T-helper 2 cell treated with Interferon-gamma antibody and Interleukin-4, amounts not matched to agents 5 μg/mL and 100 μg/mL, for 36 hours (primary cell): Measurements from ENCODE around the gene C9orf153.
A peak's percentile ranks its signal among the peaks of the same experiment; 100 is the strongest.

ENCODE experiments used
- DNase-seq: peaks from one replicate; pipeline ENCODE4 v3.0.0; 2021; ENCODE audit warnings: low spot score
- H3K27ac Mint-ChIP-seq: one replicate; pipeline ENCODE4 v1.8.0; 2021; ENCODE audit warnings: mild to moderate bottlenecking, mixed read lengths
- H3K27me3 Mint-ChIP-seq: one replicate; pipeline ENCODE4 v1.8.0; 2021; ENCODE audit warnings: low read depth, mixed read lengths
- H3K36me3 Mint-ChIP-seq: one replicate; pipeline ENCODE4 v1.8.0; 2021; ENCODE audit warnings: low read depth, mixed read lengths
- H3K4me1 Mint-ChIP-seq: one replicate; pipeline ENCODE4 v1.8.0; 2021; ENCODE audit warnings: low read depth, mixed read lengths
- H3K4me3 Mint-ChIP-seq: one replicate; pipeline ENCODE4 v1.8.0; 2022; ENCODE audit warnings: mild to moderate bottlenecking, moderate library complexity, mixed read lengths
- H3K9me3 Mint-ChIP-seq: one replicate; pipeline ENCODE4 v1.8.0; 2021; ENCODE audit warnings: mixed read lengths

Gene C9orf153

DNA sequence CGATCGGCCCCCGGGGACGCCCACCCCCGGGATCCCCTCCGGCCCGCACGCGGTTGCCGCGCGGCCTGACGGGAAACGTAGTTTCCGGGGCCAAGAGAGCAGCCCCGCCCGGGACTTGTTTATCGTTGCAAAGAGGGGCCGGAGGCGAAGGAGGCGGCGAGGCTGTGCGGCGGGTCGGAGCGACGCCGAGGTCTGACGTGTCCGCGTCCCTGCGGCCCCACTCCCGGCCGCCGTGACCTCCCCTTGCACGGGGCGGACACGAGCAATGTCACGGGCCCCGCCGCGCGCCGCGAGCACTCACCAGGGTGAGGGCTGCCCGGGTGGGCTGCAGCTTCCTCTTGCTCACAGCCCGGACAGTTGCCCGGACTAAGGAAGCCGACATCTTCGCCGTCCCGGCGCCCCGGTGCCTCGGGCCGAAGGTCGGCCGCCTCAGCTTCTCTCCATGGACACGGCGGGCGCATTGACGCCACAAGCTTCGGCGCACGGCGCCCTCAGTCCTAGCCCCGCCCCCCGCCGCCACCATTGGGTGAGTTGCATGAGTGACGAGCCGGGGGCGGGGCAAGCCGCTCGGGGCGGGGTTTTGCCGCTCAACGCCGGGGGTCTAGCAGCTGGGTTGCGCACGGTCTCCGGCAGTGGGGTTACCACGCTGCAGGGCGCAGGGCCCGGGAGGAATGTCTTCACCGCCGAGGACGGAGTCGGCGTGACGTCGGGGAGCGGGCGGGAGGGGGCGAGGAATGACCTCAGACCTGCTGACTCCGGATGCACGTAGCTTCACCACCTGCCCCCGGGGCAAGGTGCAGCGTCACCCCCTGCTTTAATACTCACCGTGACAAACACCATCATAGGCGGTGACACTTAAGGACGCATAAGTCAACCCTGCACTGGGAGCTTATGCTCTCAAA lies 22.9 kb upstream of the C9orf153 start, which contains the start of gene ISCA1:
Gene ISCA1 (minus strand): TSS at position 462 of the 902 bp plus-strand sequence. CDS start 80 bp downstream, at position 382.
- Mint-ChIP-seq H3K4me3 (peak within 1 kb of the TSS; percentile 89), H3K27me3 (no peaks in the 10 kb centered on the region), H3K4me1 (peaks cover 35% of the 10 kb centered on the region), H3K36me3 (peaks cover 18% of the 10 kb centered on the region), H3K9me3 (no peaks in the 10 kb centered on the region), H3K27ac (peak within 1 kb of the TSS; percentile 98)
- DNase-seq, result peak; percentile 93

DNA sequence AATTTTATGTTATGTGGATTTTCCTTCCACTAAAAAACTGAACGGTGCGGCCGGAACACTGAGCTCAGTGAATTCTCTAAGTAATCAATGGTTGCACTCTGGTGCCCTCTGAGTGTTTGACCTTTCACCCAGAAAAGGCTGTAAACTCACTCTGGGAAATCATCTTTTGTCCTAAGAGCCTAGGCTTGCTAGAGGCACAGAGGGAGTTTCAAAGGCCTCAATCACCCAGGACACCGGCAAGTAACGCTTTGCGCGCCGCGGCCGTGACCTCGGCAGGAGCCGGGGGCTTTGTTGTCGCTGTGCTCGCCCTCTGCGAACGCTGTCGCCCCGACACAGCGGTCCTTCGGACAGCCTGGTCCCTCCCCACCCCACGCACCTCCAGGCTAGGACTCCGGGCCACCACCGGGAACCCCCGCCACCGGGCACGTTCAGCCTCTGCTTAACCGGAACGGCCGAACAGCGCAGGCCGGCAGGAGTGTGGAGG lies 22.2 kb upstream of the C9orf153 start:
- Mint-ChIP-seq H3K9me3 (no peaks in the 10 kb centered on the region), H3K4me3 (peak overlapping the region; percentile 89), H3K4me1 (peaks cover 37% of the 10 kb centered on the region), H3K36me3 (peaks cover 15% of the 10 kb centered on the region), H3K27me3 (no peaks in the 10 kb centered on the region), H3K27ac (peak overlapping the region; percentile 85)
- no peak for DNase-seq

DNA sequence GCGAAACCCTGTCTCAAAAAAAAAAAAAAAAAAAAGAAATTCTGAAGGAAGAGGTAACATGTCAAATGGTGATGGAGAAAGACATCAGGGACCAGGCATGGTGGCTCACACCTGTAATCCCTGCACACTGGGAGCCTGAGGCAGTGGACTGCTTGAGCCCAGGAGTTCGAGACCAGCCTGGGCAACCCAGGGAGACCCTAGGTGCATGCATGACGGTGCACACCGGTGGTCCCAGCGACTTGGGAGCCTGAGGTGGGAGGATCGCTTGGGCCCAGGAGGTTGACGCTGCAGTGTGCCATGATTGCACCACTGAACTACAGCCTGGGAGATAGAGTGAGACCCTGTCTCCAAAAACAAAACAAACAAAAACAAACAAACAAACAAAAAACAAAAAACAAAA lies 21.1 kb upstream of the C9orf153 start:
- no peak overlapping the region for H3K27ac Mint-ChIP-seq

DNA sequence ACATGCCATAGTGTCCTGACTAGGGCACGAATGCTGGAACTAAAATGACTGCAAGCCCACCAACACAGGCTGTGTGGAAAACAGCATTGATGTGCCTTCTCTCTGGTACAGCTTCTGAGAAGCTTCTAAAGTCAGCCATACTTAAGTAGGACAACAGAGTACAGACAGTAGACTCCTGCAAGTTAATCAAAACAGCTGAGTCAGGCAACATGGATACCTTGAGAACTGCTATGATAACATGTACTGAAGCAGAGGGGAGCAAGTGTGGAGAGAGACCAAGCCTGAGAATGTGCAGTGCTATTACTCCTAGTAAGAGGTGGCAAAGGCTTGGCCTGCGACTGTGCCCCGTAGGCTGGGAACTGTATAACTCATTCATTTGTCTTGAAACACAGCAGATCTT lies 20.4 kb upstream of the C9orf153 start:
- H3K9me3 Mint-ChIP-seq, result no peaks in the 10 kb centered on the region
- H3K27ac Mint-ChIP-seq, result no peak overlapping the region
- H3K4me3 Mint-ChIP-seq, result peak overlapping the region; percentile 57
- H3K36me3 Mint-ChIP-seq, result peaks cover 15% of the 10 kb centered on the region
- no peaks in the 10 kb centered on the region for H3K27me3 Mint-ChIP-seq
- DNase-seq, result no peak
- H3K4me1 Mint-ChIP-seq, result peaks cover 37% of the 10 kb centered on the region

More for the DNA sequence above, 21.1 kb upstream of the C9orf153 start:
- peaks cover 15% of the 10 kb centered on the region for H3K36me3 Mint-ChIP-seq
- H3K27me3 Mint-ChIP-seq, result no peaks in the 10 kb centered on the region
- DNase-seq, result no peak
- peaks cover 37% of the 10 kb centered on the region for H3K4me1 Mint-ChIP-seq
- peak overlapping the region; percentile 89 for H3K4me3 Mint-ChIP-seq
- no peaks in the 10 kb centered on the region for H3K9me3 Mint-ChIP-seq

DNA sequence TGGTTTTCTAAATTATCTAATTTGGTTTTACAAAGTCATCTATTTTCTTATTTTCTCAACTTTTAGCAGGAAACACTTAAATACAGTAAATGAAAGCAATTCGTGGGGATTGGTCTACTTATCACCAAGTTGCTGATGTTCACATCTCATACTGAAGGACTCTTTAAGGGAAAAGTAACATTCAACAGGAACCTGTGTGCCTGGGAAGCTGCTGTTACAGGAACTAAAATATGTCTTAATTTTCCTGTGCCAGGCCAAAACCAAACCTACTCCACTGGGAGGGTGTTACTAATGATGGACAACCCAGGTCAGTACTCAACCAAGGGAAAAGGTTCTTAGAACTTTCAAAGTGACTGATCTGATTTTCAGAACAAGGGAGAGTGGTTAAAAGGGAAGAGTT lies 17.6 kb upstream of the C9orf153 start:
- H3K4me1 Mint-ChIP-seq, result peaks cover 29% of the 10 kb centered on the region
- peaks cover 20% of the 10 kb centered on the region for H3K36me3 Mint-ChIP-seq
- no peak overlapping the region for H3K4me3 Mint-ChIP-seq
- no peak overlapping the region for H3K27ac Mint-ChIP-seq
- DNase-seq, result no peak
- no peaks in the 10 kb centered on the region for H3K27me3 Mint-ChIP-seq
- H3K9me3 Mint-ChIP-seq, result no peaks in the 10 kb centered on the region

DNA sequence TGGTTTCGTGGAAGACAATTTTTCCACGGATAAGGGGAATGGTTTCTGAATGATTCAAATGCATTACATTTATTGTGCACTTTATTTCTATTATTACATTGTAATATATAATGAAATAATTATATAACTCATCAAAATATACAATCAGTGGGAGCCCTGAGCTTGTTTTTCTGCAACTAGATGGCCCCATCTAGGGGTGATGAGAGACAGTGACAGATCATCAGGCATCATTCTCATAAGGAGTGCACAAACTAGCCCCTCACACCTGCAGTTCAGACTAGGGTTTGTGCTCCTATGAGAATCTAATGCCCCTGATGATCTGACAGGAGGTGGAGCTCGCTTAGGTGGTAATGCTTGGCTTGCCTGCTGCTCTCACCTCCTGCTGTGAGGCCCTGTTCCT lies 16.5 kb upstream of the C9orf153 start:
- no peak overlapping the region for H3K4me3 Mint-ChIP-seq
- H3K27ac Mint-ChIP-seq, result no peak overlapping the region
- peaks cover 27% of the 10 kb centered on the region for H3K36me3 Mint-ChIP-seq
- no peaks in the 10 kb centered on the region for H3K27me3 Mint-ChIP-seq
- H3K4me1 Mint-ChIP-seq, result peaks cover 23% of the 10 kb centered on the region
- no peaks in the 10 kb centered on the region for H3K9me3 Mint-ChIP-seq
- no peak for DNase-seq

DNA sequence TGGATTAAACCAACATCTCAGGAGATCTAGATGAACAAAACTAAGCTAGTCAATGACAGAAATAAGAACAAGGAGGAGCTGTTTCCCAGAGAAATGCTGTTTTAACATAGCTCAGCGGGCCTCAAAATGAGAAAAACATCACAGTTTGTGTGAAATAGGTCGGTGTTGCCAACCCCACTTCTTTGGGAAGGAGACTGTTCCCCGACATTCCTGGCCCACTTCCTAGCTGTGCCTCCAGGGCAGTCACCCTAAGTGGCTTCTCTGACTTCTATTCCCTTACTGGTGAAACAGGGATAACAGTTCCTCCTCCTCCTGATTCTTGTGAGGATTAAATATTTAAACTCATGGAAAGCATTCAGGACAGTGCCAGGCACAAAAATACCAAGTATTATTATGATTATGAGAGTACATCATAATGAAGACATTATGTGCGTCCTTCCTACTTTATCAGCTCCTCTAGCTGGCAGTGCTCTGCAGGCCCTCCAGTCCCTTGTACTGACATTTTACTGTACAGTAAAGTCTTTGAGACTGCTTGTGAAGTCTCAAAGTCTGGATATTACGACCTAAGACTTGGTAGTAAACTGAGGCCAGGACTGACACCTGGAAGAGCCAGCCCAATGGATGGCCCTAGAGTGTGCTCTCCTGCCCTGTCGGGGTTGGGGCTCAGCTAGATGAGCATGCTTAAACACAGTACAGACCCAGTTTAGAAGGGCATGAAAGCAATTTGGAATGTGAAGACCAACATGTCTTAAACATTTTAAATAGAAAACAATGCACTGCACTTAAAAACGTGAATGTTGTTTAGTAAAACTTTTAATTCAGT lies 15.6 kb upstream of the C9orf153 start:
- Mint-ChIP-seq H3K27ac (no peak overlapping the region), H3K27me3 (no peaks in the 10 kb centered on the region), H3K9me3 (no peaks in the 10 kb centered on the region), H3K36me3 (peaks cover 27% of the 10 kb centered on the region), H3K4me3 (no peak overlapping the region), H3K4me1 (peaks cover 18% of the 10 kb centered on the region)
- DNase-seq, result no peak

DNA sequence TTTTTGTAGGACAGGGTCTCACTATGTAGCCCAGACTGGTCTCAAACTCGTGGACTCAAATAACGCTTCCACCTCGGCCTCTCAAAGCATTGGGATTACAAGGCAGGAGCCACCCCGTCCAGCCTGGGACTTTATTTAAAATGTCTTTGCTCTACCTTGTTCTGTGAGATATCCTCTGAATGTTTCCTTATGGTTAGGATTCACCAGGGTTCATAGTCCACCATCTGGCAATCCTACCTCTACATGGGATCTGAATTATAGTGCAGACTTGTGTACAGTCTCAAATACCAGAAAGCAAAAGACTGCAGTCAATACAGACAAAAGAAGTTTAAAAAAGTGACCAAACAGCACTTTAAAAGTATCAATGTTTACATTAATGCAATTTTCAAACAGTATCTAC lies 12.8 kb upstream of the C9orf153 start:
- H3K4me3 Mint-ChIP-seq, result no peak overlapping the region
- H3K36me3 Mint-ChIP-seq, result peaks cover 25% of the 10 kb centered on the region
- peaks cover 7% of the 10 kb centered on the region for H3K4me1 Mint-ChIP-seq

DNA sequence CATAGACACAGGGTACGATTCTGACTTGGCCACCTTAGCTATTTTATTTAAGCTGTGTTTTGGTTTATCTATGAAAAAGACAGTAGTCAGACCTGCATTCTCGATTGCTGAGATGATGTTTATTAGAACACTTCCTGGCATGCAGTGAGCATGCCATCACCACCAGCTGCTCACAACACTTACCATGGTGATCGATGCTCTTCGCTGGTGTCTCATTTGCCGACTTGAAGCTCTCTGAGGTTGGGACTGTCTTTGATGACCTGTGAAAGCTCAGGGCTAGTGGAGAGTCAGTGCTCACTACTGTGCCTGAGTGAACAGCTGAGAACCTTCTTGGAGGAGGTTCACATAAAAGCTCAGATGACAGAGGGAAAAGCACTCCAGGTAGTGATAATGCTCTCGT lies 4.4 kb upstream of the C9orf153 start:
- Mint-ChIP-seq H3K27me3 (no peaks in the 10 kb centered on the region), H3K4me1 (peaks cover 3% of the 10 kb centered on the region), H3K9me3 (no peaks in the 10 kb centered on the region), H3K4me3 (no peak overlapping the region), H3K27ac (no peak overlapping the region), H3K36me3 (peaks cover 13% of the 10 kb centered on the region)
- no peak for DNase-seq

More for the DNA sequence above, 12.8 kb upstream of the C9orf153 start:
- Mint-ChIP-seq H3K9me3 (no peaks in the 10 kb centered on the region), H3K27ac (no peak overlapping the region), H3K27me3 (no peaks in the 10 kb centered on the region)
- DNase-seq, result no peak

DNA sequence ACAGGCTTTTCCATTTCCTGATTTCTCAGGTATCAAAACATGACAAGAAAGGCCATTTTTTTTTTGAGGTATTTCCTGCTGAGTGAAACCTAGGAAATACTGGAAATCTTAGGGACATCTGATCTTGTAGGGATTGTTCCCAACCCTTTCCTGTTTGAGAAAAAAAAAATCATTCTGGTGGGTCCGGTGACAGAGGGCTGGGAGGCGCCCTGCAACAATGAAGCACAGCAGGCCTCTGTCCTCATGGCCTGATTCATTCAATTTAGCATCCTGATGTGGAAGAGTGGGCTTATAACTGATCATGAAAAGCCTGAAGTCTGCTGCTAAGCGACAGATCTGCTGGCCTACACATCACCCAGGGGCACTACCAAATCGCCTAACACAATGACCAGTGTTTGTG lies 3.0 kb upstream of the C9orf153 start:
- Mint-ChIP-seq H3K9me3 (no peaks in the 10 kb centered on the region), H3K4me1 (peaks cover 3% of the 10 kb centered on the region), H3K36me3 (peaks cover 11% of the 10 kb centered on the region), H3K27me3 (no peaks in the 10 kb centered on the region), H3K27ac (no peak overlapping the region), H3K4me3 (no peak overlapping the region)
- no peak for DNase-seq

DNA sequence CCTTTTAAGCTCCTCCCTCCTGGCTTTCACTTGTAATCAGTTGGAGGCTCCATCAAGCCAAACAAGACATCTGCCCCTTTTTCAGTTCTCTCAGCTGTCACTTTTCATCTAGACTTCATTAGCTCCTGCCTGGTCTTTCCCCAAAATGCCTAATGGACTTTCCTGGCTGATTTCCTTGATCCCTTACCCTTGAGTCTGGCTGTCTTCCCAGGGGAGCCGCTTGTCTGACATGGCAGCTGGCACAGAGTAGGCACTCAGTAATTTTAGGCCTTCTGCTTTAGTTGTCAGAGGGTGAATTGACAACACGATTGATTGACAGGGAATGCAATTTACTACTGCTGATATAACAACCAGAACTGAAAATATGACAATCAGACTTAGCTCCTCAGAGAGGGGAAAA lies 2.1 kb downstream of the C9orf153 start:
- Mint-ChIP-seq H3K4me1 (peaks cover 2% of the 10 kb centered on the region), H3K27me3 (no peaks in the 10 kb centered on the region), H3K9me3 (peaks cover 14% of the 10 kb centered on the region), H3K4me3 (no peak overlapping the region), H3K27ac (no peak overlapping the region), H3K36me3 (peaks cover 3% of the 10 kb centered on the region)
- no peak for DNase-seq

DNA sequence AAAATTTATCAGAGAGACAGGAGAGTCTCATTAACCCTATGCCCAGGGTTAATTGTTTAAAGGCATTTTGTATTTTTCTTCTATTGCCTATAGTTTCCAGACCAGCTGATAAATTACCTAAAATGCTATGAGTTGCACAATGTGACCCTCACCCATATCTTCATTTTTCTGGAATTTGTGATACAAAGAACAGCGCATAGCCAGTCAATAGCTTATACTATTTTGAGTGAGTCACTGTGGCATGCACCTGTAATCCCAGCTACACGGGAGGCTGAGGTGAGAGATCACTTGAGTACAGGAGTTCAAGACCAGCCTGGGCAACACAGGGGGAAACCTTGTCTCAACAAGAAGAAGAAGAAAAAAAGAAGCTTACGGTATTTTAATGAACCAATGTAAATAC lies 2.8 kb downstream of the C9orf153 start:
- no peak overlapping the region for H3K4me3 Mint-ChIP-seq
- no peak for DNase-seq
- no peaks in the 10 kb centered on the region for H3K36me3 Mint-ChIP-seq
- H3K9me3 Mint-ChIP-seq, result peaks cover 14% of the 10 kb centered on the region
- H3K27me3 Mint-ChIP-seq, result no peaks in the 10 kb centered on the region
- H3K4me1 Mint-ChIP-seq, result peaks cover 2% of the 10 kb centered on the region
- no peak overlapping the region for H3K27ac Mint-ChIP-seq

DNA sequence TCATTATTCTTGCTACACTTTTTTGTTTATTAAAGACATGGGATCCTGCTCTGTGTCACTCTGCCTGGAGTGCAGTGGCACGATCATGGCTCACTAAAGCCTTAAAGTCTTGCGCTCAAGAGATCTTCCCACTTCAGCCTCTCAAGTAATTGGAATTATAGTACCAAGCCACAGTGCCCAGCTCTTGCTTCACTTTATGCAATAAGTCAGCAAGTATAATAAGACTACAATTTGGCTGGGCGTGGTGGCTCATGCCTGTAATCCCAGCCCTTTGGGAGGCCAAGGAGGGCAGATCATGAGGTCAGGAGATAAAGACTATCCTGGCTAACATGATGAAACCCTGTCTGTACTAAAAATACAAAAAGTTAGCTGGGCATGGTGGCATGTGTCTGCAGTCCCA lies 5.9 kb downstream of the C9orf153 start:
- no peak overlapping the region for H3K4me3 Mint-ChIP-seq
- H3K27ac Mint-ChIP-seq, result no peak overlapping the region
- peaks cover 2% of the 10 kb centered on the region for H3K4me1 Mint-ChIP-seq
- peaks cover 14% of the 10 kb centered on the region for H3K9me3 Mint-ChIP-seq
- no peaks in the 10 kb centered on the region for H3K36me3 Mint-ChIP-seq
- no peak for DNase-seq
- no peaks in the 10 kb centered on the region for H3K27me3 Mint-ChIP-seq

DNA sequence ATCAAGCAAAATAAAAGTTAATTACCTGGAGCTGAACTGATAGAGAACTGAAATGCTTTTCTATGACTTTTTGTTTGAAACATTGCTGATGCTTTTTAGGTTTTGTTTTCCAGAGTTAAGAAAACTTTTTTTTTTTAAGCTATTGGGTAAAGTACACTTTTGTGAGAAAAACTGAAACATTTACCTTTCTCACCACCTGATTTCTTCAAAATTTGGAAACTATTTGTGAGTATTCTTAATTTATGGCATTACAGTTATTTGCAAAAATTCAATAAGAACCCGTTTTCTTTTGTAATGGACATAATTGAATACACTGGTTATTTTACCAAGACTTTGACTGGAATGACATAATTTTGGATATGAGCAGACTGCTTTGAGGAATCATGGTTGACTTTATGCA lies 6.6 kb downstream of the C9orf153 start:
- no peak for DNase-seq
- no peaks in the 10 kb centered on the region for H3K36me3 Mint-ChIP-seq
- H3K27me3 Mint-ChIP-seq, result no peaks in the 10 kb centered on the region

More for the DNA sequence above, 6.6 kb downstream of the C9orf153 start:
- H3K9me3 Mint-ChIP-seq, result peaks cover 14% of the 10 kb centered on the region
- no peak overlapping the region for H3K27ac Mint-ChIP-seq
- H3K4me3 Mint-ChIP-seq, result no peak overlapping the region
- peaks cover 2% of the 10 kb centered on the region for H3K4me1 Mint-ChIP-seq
